Upper lobe of left lung (tissue), 4 donors: ENCODE data around the gene TMPRSS13.

Source experiments
- EP300 ChIP-seq, 4 donors: sonication (generic); formaldehyde crosslinking; IDR thresholded peaks; one replicate each; pipeline ENCODE4 v1.5.1; 2017; ENCODE audit warnings: antibody characterized with exemption in 4 of 4, control low read depth in 2 of 4
- TF ChIP-seq, protein P1 (sequence below), 6 experiments: fragments of 450-650 bp in 4 of 6; fragments of 200-600 bp in 2 of 6; sonication (generic) in 2 of 6; IDR thresholded peaks; one replicate each; pipeline ENCODE4 v1.5.1; 2016 to 2019; ENCODE audit warnings: antibody characterized with exemption in 6 of 6

DNA sequence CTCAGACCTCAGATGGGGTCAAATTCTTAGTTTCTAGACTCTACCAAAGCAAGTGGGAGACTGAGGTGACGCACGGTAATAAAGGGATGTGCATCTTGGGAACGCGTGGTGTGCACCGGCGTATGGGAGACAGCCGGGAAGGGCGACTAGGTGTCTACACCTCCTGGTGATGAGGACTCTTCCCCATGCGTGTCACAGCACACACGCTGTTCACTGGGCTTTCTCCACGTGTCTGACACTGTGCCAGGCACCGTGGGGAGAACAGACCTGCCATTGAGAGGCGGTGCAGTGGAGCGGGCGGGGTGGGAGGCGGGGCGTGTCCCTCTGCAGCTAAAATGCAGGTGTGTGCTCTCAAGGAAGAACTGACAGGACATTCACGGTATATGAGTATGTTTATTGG is 58.0 kb downstream of the TMPRSS13 start:
- TF ChIP-seq, protein P1, sequence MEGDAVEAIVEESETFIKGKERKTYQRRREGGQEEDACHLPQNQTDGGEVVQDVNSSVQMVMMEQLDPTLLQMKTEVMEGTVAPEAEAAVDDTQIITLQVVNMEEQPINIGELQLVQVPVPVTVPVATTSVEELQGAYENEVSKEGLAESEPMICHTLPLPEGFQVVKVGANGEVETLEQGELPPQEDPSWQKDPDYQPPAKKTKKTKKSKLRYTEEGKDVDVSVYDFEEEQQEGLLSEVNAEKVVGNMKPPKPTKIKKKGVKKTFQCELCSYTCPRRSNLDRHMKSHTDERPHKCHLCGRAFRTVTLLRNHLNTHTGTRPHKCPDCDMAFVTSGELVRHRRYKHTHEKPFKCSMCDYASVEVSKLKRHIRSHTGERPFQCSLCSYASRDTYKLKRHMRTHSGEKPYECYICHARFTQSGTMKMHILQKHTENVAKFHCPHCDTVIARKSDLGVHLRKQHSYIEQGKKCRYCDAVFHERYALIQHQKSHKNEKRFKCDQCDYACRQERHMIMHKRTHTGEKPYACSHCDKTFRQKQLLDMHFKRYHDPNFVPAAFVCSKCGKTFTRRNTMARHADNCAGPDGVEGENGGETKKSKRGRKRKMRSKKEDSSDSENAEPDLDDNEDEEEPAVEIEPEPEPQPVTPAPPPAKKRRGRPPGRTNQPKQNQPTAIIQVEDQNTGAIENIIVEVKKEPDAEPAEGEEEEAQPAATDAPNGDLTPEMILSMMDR (IDR thresholded peaks at IDR 0.05) = no peak
- TF ChIP-seq EP300 (IDR thresholded peaks at IDR 0.05) = no peak
